SJSA1 (cell line): ENCODE data around the gene PROM2. TPM values are rescaled to one million over a fixed set of nuclear protein-coding genes. Genes with fewer than 3 reads are reported as not detected.
"Not testable (repeated sequence)": the region's sequence is repeated elsewhere in the genome, so short reads cannot be mapped to it uniquely, and the experiment has no call there.

Experiments
- DNase-seq, 2 experiments: peaks; one replicate each; pipeline ENCODE4 v3.0.0-alpha.2; 2015 to 2020; ENCODE audit warnings: low spot score in 2 of 2, low read depth in 1 of 2
- H3K27ac ChIP-seq: fragments of 250-450 bp; sonication (Bioruptor Pico); 2 replicates; pipeline ENCODE4 v1.5.1; 2020; ENCODE audit warnings: mild to moderate bottlenecking, moderate library complexity
- H3K27me3 ChIP-seq: fragments of 250-450 bp; sonication (Bioruptor Pico); replicated peaks from 2 replicates; pipeline ENCODE4 v1.5.1; 2020; ENCODE audit warnings: mild to moderate bottlenecking, moderate library complexity
- H3K36me3 ChIP-seq: fragments of 250-450 bp; sonication (Bioruptor Pico); 2 replicates; pipeline ENCODE4 v1.5.1; 2020; ENCODE audit warnings: mild to moderate bottlenecking
- H3K4me1 ChIP-seq: fragments of 250-450 bp; sonication (Bioruptor Pico); replicated peaks from 2 replicates; pipeline ENCODE4 v1.6.1; 2021; ENCODE audit warnings: mild to moderate bottlenecking
- H3K4me3 ChIP-seq: fragments of 250-450 bp; sonication (Bioruptor Pico); 2 replicates; pipeline ENCODE4 v1.5.1; 2020; ENCODE audit warnings: mild to moderate bottlenecking
- H3K9me3 ChIP-seq: fragments of 250-450 bp; sonication (Bioruptor Pico); replicated peaks from 2 replicates; pipeline ENCODE4 v1.5.1; 2020; ENCODE audit warnings: mild to moderate bottlenecking
- total RNA-seq: library from RNA; depleted of rRNA; stranded (reverse); fragments of >200 nt; shearing (Covaris generic); gene quantifications from 2 replicates; pipeline ENCODE4 v1.2.3, GENCODE V29; 2014

PROM2 gene
- total RNA-seq, 1 experiment from 2014 or later: 9.2 TPM

DNA sequence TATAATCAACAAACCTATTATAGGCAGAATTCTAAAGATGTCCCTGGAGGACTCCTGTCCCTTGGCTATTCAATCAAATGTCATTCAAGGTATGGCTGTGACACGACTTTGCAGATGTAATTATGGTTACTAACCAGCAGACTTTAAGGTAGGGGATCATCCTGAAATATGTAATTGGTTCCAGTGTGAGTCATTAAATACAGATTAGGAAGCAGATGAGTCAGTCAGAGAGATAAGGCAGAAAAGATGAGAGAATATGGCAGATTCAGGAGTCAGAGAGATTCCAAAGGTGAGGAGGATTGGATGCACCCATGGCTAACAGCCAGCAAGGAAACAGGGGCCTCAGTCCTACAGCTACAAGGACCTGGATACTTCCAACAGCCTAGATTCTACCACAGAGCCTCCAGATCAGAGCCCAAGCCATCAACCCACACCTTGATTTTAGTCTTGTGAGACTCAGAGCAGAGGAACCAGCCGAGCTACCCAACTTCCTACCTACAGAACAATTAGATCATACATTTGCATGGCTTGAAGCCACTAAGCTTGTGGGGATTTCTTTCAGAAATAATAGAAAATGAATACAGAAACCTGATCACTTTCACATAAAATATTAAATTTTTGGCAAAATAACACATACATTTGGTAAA lies 11.2 kb upstream of the PROM2 start:
- no peak for DNase-seq
- Histone ChIP-seq H3K27me3 (no peaks in the 10 kb centered on the region), H3K36me3 (no peaks in the 10 kb centered on the region)

DNA sequence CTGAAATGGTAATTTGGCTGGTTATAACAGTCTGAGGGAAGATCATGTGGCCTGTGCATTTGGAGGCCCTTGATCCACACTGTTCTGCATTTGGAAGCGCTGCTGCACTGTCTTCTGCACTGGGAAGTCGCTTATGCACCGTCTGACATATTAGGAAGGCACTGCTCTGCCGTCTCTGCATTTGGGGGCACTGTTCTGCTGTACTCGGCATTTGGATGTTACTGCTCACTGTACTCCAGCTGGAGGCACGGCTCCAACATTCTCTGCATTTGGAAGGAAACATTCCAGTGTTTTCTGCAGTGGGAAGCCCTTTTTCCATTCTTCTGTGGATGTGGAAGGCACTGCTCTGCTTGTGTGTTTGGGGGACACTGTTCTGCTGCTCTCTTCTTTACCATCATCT lies 9.6 kb upstream of the PROM2 start:
- no peak overlapping the region for H3K27ac ChIP-seq
- no peaks in the 10 kb centered on the region for H3K27me3 ChIP-seq
- no peaks in the 10 kb centered on the region for H3K4me1 ChIP-seq
- no peaks in the 10 kb centered on the region for H3K9me3 ChIP-seq
- no peaks in the 10 kb centered on the region for H3K36me3 ChIP-seq
- H3K4me3 ChIP-seq: no peak overlapping the region
- no peak for DNase-seq

More for the DNA sequence above, 11.2 kb upstream of the PROM2 start:
- H3K9me3 ChIP-seq: no peaks in the 10 kb centered on the region
- no peak overlapping the region for H3K27ac ChIP-seq
- H3K4me1 ChIP-seq: no peaks in the 10 kb centered on the region
- no peak overlapping the region for H3K4me3 ChIP-seq

- no peak for DNase-seq
- no peaks in the 10 kb centered on the region for H3K27me3 ChIP-seq
- no peak overlapping the region for H3K4me3 ChIP-seq
- no peaks in the 10 kb centered on the region for H3K4me1 ChIP-seq
- H3K27ac ChIP-seq: no peak overlapping the region
- no peaks in the 10 kb centered on the region for H3K9me3 ChIP-seq
- no peaks in the 10 kb centered on the region for H3K36me3 ChIP-seq
Measured at GRCh38 chr2:95265182-95265581, 9.1 kb upstream of the PROM2 start.

- Histone ChIP-seq H3K36me3 (no peaks in the 10 kb centered on the region), H3K4me3 (no peak overlapping the region), H3K4me1 (no peaks in the 10 kb centered on the region), H3K27ac (no peak overlapping the region), H3K9me3 (no peaks in the 10 kb centered on the region), H3K27me3 (no peaks in the 10 kb centered on the region)
- peak in 1 of 2 experiments; percentile 25 for DNase-seq
Measured at GRCh38 chr2:95266781-95267430, 7.3 kb upstream of the PROM2 start.

DNA sequence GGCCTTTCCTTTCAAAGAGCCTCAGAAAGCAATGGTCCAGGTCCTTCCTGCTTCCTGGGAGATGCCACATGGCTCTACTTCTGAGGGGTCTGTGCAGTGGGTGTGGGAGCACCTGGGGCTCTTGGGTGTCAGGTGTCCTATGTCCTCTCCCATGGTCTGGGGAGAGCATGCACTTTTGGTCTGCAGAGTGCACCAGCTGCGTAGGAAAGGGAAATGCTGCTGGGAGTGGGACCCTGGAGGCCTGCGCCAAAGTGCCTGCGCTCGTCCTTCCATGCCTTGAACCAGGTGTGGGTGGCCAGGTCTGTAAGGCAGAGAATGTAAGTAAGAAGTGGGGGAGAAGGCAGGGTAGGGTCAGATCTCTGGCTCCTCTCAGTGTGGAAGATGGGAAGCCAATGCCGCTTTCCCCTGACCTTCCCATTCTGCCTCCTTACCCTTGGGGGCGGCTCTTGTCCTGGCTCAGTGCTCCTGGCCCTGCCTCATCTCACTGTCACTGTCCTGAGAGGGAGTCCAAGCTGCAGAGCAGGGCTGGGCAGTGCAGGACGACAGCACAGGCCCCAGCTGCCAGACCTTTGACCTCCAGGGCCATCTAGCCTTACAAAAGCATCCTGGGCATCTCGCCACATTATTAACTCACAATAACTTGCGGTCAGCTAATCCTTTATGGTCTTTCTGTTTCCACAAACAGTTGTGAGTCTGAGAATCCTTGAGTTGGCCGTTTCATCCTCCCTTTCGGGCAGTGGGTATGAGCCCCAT lies 6.6 kb upstream of the PROM2 start:
- Histone ChIP-seq H3K4me1 (no peaks in the 10 kb centered on the region), H3K4me3 (no peak overlapping the region), H3K9me3 (no peaks in the 10 kb centered on the region), H3K36me3 (no peaks in the 10 kb centered on the region), H3K27me3 (no peaks in the 10 kb centered on the region), H3K27ac (no peak overlapping the region)
- DNase-seq: peak in 1 of 2 experiments; percentile 17

- Histone ChIP-seq H3K36me3 (no peaks in the 10 kb centered on the region), H3K4me3 (no peak overlapping the region), H3K9me3 (no peaks in the 10 kb centered on the region), H3K27ac (no peak overlapping the region), H3K27me3 (no peaks in the 10 kb centered on the region), H3K4me1 (no peaks in the 10 kb centered on the region)
- peak in 1 of 2 experiments; percentile 32 for DNase-seq
Measured at GRCh38 chr2:95268211-95269035, 5.8 kb upstream of the PROM2 start.

DNA sequence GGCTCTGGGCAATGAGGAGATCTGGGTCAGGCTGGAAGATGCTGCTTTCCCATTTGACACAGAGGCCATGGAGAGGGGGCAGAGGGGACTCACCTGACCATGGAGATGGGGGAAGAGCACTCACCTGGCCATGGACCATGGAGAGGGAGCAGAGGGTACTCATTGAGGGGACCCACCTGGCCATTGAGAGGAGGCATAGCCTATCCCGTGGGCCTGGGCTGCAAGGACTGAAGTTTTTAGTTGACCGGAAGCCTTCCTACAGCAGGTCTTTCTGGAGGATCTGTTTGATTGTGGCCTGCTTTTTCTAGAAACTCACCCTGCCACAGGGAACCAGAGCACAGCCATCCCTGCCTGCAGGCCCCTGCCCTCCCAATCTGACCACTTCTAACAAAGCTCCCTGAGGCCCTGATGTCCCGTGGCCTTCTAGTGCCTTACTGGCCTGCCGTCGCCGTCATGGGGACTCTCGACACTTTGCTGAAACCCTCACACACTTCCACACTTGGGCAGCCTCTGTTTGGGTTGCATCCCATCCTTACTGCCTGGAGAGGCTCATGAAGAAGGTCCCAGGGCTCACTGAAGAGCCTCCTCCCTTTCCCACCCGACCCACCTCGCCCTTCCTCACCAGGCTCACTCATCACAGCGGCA lies 5.1 kb upstream of the PROM2 start:
- Histone ChIP-seq H3K4me3 (no peak overlapping the region), H3K36me3 (no peaks in the 10 kb centered on the region), H3K4me1 (no peaks in the 10 kb centered on the region), H3K9me3 (no peaks in the 10 kb centered on the region), H3K27ac (no peak overlapping the region), H3K27me3 (no peaks in the 10 kb centered on the region)
- peak in 1 of 2 experiments; percentile 25 for DNase-seq

DNA sequence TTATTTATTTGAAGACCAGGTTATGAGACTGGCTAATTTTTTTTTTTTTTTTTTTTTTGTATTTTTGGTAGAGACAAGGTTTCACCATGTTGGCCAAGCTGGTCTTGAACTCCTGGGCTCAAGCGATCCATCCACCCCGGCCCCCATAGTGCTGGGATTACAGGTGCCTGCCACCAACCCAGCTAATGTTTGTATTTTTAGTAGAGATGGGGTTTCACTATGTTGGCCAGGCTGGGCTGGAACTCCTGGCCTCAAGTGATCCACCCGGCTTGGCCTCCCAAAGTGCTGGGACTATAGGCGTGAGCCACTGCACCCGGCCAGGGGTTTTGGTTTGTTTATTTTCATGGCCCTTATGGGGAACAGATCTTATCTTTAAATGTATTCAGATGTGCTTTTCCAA lies 4.5 kb upstream of the PROM2 start:
- H3K9me3 ChIP-seq, H3K27ac ChIP-seq, H3K4me3 ChIP-seq, H3K27me3 ChIP-seq, H3K4me1 ChIP-seq, H3K36me3 ChIP-seq: not testable (repeated sequence)
- DNase-seq: peak in 1 of 2 experiments; percentile 19

DNA sequence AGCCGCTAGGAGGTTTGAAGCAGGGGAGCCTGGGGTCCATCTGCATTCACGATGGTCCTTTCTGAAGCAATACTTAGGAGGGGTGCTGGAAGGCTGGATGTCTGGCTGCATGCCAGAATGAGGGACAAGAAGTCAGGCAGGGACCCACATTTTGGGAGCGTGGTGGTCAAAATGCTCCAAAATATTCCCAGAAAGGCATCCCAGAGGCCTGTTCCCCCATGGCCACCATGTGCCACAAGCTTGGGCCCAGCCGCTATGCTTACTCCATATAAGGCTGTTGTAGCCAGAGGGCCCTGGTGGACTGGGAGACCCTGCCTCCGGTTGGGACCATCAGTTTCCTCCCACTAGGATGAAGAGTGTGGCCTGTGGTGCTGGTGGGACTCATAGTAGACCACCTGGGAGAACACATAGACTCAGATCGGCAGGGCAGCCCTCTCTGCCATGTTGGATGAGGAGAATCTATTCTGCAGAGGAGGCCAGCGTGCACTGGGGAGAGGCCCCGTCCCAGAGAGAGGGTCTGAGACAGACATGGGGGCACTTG lies 3.6 kb upstream of the PROM2 start:
- DNase-seq: peak in 1 of 2 experiments; percentile 37
- no peak overlapping the region for H3K27ac ChIP-seq
- no peaks in the 10 kb centered on the region for H3K9me3 ChIP-seq
- H3K4me1 ChIP-seq: no peaks in the 10 kb centered on the region
- no peaks in the 10 kb centered on the region for H3K36me3 ChIP-seq
- H3K4me3 ChIP-seq: no peak overlapping the region
- no peaks in the 10 kb centered on the region for H3K27me3 ChIP-seq

GRCh38 chr2:95271381-95271971 lies 2.8 kb upstream of the PROM2 start:
- Histone ChIP-seq H3K27me3 (no peaks in the 10 kb centered on the region), H3K27ac (no peak overlapping the region), H3K9me3 (no peaks in the 10 kb centered on the region), H3K36me3 (no peaks in the 10 kb centered on the region), H3K4me3 (no peak overlapping the region), H3K4me1 (no peaks in the 10 kb centered on the region)
- DNase-seq: peak in 1 of 2 experiments; percentile 30

GRCh38 chr2:95272299-95272751 lies 1.9 kb upstream of the PROM2 start:
- Histone ChIP-seq H3K4me1 (no peaks in the 10 kb centered on the region), H3K36me3 (no peaks in the 10 kb centered on the region), H3K27me3 (no peaks in the 10 kb centered on the region), H3K4me3 (no peak overlapping the region), H3K27ac (no peak overlapping the region), H3K9me3 (no peaks in the 10 kb centered on the region)
- peak in 1 of 2 experiments; percentile 30 for DNase-seq

- H3K27me3 ChIP-seq: no peaks in the 10 kb centered on the region
- no peaks in the 10 kb centered on the region for H3K9me3 ChIP-seq
- H3K4me3 ChIP-seq: no peak overlapping the region
- H3K27ac ChIP-seq: no peak overlapping the region
- DNase-seq: peak in 1 of 2 experiments; percentile 28
- H3K4me1 ChIP-seq: no peaks in the 10 kb centered on the region
- no peaks in the 10 kb centered on the region for H3K36me3 ChIP-seq
Measured at GRCh38 chr2:95272781-95273180, 1.5 kb upstream of the PROM2 start.
